Smooth muscle cell of the pulmonary artery (primary cell): Measurements from ENCODE around the gene CHMP2B. TPM values are rescaled to one million over a fixed set of nuclear protein-coding genes. Genes with fewer than 3 reads are reported as not detected.

ENCODE experiments used
- total RNA-seq: library from RNA; depleted of rRNA; stranded (reverse); fragments of >200 nt; gene quantifications from 2 replicates; pipeline ENCODE4 v1.2.3, GENCODE V29; 2014

The CHMP2B gene, protein sequence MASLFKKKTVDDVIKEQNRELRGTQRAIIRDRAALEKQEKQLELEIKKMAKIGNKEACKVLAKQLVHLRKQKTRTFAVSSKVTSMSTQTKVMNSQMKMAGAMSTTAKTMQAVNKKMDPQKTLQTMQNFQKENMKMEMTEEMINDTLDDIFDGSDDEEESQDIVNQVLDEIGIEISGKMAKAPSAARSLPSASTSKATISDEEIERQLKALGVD
- total RNA-seq = 20.6 and 27.8 TPM in 2 replicates

DNA sequence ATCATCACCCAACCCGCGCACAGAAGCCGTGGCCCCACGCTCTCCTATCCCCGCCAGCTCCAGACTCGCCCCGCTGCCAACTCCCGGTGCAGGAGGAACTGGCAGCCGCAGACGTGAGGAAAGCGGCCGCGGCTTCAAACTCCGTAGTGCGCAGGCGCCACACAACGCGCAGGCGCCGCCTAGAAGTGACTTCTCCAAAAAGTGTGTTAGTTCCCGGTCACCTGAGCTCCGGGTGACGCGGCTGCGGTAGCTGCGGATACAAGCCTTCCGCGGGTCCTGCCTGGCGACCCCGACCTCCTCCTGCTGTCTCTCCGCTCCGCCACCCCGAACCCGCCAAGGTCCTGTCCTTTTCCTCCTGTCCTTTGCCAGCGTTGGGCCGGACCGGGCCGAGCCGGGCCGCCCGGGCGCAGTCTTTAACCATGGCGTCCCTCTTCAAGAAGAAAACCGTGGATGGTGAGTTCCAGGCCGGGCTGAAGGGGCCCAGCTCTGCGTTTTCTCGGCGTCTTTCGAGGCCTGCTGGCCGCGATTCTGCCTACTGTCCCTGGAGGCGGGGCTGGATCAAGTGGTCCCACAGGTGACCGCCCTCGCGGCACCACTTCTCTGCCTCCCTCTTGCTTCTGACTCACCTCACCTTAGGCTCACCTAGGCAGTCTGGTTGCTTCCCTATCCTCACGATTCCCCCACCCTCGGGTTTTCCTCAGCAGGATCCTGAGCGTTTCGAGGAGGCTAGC, at the start of gene CHMP2B:
Gene CHMP2B (plus strand): TSS at position 206 of the 731 bp plus-strand sequence. CDS start 214 bp downstream, at position 420.

DNA sequence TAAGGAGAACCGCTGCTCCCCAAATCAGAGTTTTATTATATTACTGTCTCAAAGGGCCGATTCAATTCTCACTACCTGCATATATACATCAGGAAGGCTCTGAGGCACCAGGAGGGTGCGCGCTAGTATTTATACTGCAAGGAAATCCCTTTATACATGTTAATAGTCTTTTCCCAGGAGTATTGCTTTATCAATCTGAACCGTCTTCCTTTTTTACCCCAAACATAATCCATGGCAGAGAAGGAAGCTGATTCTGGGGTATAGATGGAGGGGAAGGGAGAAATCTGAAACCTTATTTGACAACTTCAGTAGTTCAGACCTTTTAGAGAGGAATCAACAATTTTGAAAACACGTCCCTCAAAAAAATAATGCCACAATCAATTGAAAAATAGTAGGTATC, 49.4 kb downstream of the CHMP2B start, which contains the start of gene POU1F1:
Gene POU1F1 (minus strand): TSS at position 101 of the 400 bp plus-strand sequence. CDS start 122 bp downstream, outside the sequence.

Other genes with a start within 250 kb of the CHMP2B start
- 17.9 and 93.0 TPM in 2 replicates for gene VGLL3, start 236.2 kb upstream of the CHMP2B start, total RNA-seq
- gene POU1F1, start 49.3 kb downstream of the CHMP2B start, total RNA-seq = not detected in 2 replicates